Rectal smooth muscle tissue (tissue), 1 donor: ENCODE results near the gene INCA1.

ENCODE experiments used
- H3K27ac ChIP-seq: one replicate; pipeline ENCODE4 v1.7.0; 2013; ENCODE audit warnings: low read depth, low read length, inconsistent platforms
- H3K27me3 ChIP-seq: one replicate; pipeline ENCODE4 v1.7.0; 2013; ENCODE audit warnings: low read length; ENCODE audit not compliant: control insufficient read depth, insufficient read depth
- H3K36me3 ChIP-seq: one replicate; pipeline ENCODE4 v1.7.0; 2013; ENCODE audit warnings: low read length; ENCODE audit not compliant: control insufficient read depth, insufficient read depth
- H3K4me1 ChIP-seq: one replicate; pipeline ENCODE4 v1.7.0; 2013; ENCODE audit warnings: low read length; ENCODE audit not compliant: control insufficient read depth, insufficient read depth
- H3K4me3 ChIP-seq: one replicate; pipeline ENCODE4 v1.7.0; 2013; ENCODE audit warnings: low read length
- H3K9ac ChIP-seq: one replicate; pipeline ENCODE4 v1.7.0; 2013; ENCODE audit warnings: low read length

INCA1 gene

DNA sequence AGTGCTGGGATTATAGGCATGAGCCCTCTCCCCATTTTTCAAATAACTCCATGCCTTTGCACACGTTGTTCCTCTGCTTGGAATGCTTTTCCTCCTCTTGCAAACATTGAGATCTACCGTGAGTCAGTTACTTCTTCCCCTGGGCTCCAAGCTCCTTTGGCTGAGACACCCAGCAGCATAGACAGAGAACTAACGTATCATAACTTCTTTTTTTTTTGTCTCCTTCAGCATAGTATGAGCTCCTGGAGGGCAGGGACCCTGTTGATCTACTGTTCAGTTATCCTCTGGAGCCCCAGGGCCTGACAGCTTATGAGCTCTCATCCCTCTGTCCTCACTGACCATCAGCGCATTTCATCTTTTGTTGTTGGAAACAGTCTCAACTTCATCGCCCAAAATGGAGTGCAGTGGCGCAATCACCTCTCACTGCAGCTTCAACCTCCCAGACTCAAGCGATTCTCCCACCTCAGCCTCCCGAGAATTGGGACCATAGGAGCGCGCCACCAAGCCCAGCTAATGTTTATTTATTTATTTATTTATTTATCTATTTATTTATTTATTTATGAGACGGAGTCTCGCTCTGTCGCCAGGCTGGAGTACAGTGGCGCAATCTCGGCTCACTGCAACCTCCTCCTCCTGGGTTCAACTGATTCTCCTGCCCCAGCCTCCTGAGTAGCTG is 31.9 kb downstream of the INCA1 start:
- Histone ChIP-seq H3K36me3 (peaks cover 6% of the 10 kb centered on the region), H3K4me1 (peaks cover 22% of the 10 kb centered on the region), H3K9ac (no peak overlapping the region), H3K4me3 (no peak overlapping the region), H3K27me3 (no peaks in the 10 kb centered on the region), H3K27ac (no peak overlapping the region)

DNA sequence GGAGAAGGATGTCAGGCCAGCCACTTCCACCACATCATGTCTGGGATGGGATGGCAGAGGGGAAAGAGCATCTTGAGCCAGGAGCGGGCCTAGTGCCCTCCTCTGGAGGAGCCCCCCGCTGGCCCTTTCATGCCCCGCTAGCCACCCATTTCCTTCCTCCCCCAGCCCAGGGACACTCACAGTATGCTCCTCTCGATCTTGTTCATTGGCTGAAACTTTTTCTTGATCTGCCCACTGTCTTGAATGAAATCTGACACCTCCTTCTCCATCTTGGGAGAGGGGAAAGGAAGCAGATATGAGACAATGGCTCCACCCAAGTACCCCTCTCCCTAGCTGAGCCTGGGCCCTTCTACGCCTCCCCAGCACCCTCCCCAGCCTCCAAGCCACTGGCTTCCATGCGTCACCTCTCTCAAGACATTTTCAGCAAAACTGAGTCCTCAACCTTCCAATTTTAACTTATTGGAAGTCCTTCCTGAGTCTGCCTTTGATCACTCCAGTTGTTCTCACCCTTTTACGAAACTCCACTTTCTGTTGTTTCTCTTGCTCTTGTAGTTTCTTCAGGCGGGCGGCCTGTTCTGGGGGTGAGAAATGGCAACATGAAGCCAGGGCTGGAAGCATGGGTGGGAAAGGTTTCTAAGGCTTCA is 36.9 kb downstream of the INCA1 start:
- Histone ChIP-seq H3K4me1 (no peaks in the 10 kb centered on the region), H3K36me3 (peaks cover 14% of the 10 kb centered on the region), H3K27me3 (no peaks in the 10 kb centered on the region), H3K27ac (no peak overlapping the region), H3K4me3 (no peak overlapping the region), H3K9ac (no peak overlapping the region)

DNA sequence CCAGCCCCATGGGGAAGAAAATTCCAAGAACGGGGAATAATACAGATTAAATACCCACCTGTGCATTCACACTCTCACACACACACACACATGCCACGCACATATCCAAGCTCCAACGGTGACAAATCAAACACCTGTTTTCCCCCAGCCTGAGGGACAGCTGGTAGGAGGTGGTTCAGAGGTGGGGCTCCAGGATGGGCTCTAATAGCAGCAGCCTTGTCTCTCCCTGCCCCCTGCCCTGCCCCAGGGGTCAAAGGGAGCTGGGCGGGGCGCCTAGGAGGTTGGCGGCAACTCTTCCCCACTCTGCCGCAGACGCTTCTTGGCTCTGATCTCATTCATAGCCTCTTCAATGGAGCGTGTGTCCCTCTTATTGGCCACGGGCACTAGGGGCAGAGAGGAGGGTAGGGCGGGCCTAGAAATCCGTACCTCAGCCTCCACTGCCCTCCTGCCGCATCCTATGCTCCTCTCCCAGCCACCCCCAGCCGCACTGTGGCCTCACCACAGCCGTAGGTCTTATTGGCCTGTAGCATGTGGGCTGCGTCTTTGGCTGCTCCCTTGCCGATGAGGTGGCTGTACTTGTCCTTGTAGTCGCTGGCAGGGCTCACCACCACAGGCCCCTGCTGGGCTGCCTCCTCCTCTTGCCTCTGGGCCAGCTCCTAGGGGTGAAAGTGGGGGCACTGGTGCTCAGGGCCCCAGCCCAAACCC is 37.9 kb downstream of the INCA1 start:
- H3K4me1 ChIP-seq: no peaks in the 10 kb centered on the region
- no peak overlapping the region for H3K4me3 ChIP-seq
- H3K36me3 ChIP-seq: peaks cover 11% of the 10 kb centered on the region
- H3K27me3 ChIP-seq: no peaks in the 10 kb centered on the region
- H3K9ac ChIP-seq: no peak overlapping the region
- H3K27ac ChIP-seq: no peak overlapping the region

DNA sequence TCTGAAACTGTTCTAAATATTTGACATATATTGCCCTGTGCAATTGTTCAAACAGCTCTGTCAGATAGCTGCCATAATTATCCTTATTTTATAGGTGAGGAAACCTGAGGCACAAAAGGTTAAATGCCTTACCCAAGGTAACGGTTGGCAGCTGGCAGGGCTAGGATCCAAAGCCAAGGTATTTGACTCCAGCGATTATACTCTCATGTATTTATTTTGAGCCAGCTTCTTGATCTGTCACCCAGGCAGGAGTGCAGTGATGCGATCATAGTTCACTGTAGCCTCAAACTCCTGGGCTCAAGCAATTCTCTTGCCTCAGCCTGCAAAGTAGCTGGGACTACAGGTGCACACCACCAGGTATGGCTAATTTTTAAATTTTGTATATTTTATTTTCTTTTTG is 39.2 kb downstream of the INCA1 start:
- no peaks in the 10 kb centered on the region for H3K4me1 ChIP-seq
- peaks cover 11% of the 10 kb centered on the region for H3K36me3 ChIP-seq
- H3K4me3 ChIP-seq: no peak overlapping the region
- H3K9ac ChIP-seq: no peak overlapping the region
- H3K27ac ChIP-seq: no peak overlapping the region
- no peaks in the 10 kb centered on the region for H3K27me3 ChIP-seq

DNA sequence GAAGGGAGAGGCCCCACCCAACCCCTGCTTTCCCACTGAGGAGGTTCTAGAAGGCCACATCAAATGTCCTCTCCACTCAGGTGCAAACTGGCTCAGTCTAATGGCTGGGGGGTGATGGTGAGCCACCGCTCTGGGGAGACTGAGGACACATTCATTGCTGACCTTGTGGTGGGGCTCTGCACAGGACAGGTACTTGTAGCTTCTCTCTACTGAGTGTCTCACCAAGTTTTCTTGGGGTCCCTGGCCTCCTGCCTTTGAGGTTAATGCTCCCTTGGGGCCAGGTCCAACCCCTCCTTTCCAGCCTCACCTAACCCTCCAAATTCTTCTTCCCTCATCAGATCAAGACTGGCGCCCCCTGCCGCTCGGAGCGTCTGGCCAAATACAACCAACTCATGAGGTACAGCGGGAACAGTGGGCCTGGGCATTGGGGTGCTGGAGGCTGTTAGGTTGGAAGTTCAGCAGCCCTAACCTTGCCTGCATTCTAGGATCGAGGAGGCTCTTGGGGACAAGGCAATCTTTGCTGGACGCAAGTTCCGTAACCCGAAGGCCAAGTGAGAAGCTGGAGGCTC is 40.7 kb downstream of the INCA1 start:
- no peak overlapping the region for H3K9ac ChIP-seq
- H3K27me3 ChIP-seq: no peaks in the 10 kb centered on the region
- H3K36me3 ChIP-seq: peaks cover 11% of the 10 kb centered on the region
- no peak overlapping the region for H3K4me3 ChIP-seq
- H3K4me1 ChIP-seq: peaks cover 2% of the 10 kb centered on the region
- H3K27ac ChIP-seq: no peak overlapping the region

DNA sequence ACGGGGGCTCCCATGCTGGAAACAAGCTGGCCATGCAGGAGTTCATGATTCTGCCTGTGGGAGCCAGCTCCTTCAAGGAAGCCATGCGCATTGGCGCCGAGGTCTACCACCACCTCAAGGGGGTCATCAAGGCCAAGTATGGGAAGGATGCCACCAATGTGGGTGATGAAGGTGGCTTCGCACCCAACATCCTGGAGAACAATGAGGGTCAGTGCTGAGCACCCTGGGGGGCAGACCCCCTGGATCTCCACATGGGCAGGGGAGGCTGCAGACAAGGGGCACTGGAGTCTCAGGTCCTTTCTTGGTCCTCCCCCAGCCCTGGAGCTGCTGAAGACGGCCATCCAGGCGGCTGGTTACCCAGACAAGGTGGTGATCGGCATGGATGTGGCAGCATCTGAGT is 42.2 kb downstream of the INCA1 start:
- Histone ChIP-seq H3K36me3 (peaks cover 11% of the 10 kb centered on the region), H3K4me1 (peaks cover 5% of the 10 kb centered on the region), H3K27me3 (no peaks in the 10 kb centered on the region), H3K27ac (no peak overlapping the region), H3K4me3 (no peak overlapping the region), H3K9ac (no peak overlapping the region)

DNA sequence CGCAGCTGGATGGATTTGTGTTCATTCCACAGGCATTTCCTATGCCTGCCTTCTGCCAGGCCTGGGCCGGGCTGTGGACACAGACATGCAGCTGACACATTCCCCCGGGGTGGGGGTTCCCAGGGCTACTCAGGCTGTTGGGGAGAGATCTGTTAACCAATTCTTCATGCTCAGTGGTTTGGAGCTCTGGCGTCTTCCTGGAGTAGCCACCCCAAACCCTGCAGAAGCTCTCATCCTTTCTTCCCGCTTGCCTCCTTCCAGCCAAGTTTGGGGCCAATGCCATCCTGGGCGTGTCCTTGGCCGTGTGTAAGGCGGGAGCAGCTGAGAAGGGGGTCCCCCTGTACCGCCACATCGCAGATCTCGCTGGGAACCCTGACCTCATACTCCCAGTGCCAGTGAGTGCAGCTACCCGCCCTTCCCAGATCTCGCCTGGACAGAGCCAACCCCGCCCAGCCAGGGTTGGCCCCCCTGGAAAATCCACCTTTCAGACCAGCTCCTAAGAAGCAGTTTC is 43.8 kb downstream of the INCA1 start:
- H3K4me3 ChIP-seq: no peak overlapping the region
- H3K27ac ChIP-seq: no peak overlapping the region
- no peaks in the 10 kb centered on the region for H3K27me3 ChIP-seq
- peaks cover 5% of the 10 kb centered on the region for H3K4me1 ChIP-seq
- H3K9ac ChIP-seq: no peak overlapping the region
- H3K36me3 ChIP-seq: no peaks in the 10 kb centered on the region

DNA sequence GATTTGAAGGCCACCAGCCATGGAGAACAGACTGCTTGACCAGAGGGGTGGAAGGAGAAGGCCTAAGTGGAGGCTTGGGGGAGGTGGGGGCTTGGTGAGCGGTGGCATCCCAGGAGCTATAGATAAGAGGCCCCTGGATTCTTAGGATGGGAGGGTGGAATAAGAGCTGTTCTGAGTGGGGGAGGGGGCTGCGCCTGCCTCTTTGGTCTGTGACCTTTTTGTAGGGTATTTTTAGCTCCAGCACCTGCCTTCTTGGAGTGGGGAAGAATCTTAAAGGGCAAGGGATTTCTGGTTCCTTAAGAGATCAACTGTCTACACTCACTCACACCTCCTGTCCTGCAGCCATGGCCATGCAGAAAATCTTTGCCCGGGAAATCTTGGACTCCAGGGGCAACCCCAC is 45.8 kb downstream of the INCA1 start:
- H3K9ac ChIP-seq: no peak overlapping the region
- H3K4me1 ChIP-seq: peaks cover 7% of the 10 kb centered on the region
- no peaks in the 10 kb centered on the region for H3K27me3 ChIP-seq
- H3K27ac ChIP-seq: no peak overlapping the region
- H3K4me3 ChIP-seq: no peak overlapping the region
- no peaks in the 10 kb centered on the region for H3K36me3 ChIP-seq

DNA sequence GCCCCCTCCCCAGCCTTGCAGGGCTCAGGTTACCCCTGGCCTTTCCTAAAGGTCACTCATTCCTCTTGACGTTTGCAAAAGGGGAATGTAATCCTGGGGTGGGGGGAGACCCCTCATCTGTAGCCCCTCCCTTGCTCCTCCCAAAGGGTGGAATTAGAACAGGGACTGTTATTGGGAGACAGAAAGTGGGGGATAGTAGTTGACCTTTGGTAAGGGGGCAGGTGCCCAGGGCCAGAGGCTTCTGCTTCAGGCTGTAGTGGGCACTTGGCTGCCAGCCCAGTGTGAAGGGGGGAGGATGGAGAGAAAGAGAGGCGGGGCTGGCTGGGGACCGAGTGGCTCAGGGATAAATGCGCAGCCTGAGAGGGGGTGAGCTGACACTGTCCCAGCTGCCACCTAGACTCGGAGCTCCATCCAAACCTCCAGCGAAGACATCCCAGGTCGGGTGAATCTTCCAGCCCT is 46.5 kb downstream of the INCA1 start, which contains the start of gene ENO3:
ENO3 (plus strand) TSS at position 374 of the 459 bp plus-strand sequence. CDS start 711 bp downstream, outside the sequence.
- H3K4me1 ChIP-seq: peaks cover 14% of the 10 kb centered on the region
- H3K9ac ChIP-seq: peak within 1 kb of the TSS; percentile 81
- H3K36me3 ChIP-seq: peaks cover 4% of the 10 kb centered on the region
- peak within 1 kb of the TSS; percentile 99 for H3K27ac ChIP-seq
- peak within 1 kb of the TSS; percentile 69 for H3K4me3 ChIP-seq
- H3K27me3 ChIP-seq: no peaks in the 10 kb centered on the region

DNA sequence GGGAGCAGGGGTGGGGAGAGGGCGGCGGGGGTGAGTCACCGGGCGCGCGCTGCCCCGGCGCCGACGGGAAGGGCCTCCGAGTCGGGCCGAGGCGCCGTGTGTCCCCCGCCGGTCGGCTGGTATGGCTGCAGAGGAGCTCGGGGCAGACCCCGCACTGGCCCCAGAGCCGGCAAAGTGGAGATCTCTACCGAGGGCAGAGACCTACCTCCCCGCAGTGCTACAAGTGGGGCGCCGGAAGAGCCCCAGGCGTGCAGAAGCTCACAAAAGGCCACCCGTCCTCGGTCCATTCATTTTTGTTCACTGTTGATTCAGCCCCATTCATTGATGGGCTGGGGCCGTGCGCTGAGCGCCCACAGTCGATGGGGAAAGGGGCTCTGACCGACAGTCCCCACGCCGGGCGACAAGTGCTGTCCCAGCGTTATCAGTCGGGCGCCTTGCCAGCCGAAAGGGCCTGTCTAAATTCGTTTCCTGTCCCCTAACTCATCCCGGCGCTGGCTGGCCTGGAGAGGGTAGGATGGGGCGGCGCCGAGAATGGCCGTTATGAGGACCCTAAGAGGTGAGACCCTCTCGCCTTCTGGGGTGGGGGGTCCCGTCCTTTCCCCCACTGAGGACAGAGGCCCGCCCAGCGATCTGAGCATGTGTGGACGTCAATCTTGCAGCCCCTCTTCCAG is 47.1 kb downstream of the INCA1 start:
- Histone ChIP-seq H3K27me3 (no peaks in the 10 kb centered on the region), H3K9ac (peak overlapping the region; percentile 81), H3K4me1 (peaks cover 19% of the 10 kb centered on the region), H3K4me3 (peak overlapping the region; percentile 69), H3K27ac (peak overlapping the region; percentile 99), H3K36me3 (peaks cover 10% of the 10 kb centered on the region)

DNA sequence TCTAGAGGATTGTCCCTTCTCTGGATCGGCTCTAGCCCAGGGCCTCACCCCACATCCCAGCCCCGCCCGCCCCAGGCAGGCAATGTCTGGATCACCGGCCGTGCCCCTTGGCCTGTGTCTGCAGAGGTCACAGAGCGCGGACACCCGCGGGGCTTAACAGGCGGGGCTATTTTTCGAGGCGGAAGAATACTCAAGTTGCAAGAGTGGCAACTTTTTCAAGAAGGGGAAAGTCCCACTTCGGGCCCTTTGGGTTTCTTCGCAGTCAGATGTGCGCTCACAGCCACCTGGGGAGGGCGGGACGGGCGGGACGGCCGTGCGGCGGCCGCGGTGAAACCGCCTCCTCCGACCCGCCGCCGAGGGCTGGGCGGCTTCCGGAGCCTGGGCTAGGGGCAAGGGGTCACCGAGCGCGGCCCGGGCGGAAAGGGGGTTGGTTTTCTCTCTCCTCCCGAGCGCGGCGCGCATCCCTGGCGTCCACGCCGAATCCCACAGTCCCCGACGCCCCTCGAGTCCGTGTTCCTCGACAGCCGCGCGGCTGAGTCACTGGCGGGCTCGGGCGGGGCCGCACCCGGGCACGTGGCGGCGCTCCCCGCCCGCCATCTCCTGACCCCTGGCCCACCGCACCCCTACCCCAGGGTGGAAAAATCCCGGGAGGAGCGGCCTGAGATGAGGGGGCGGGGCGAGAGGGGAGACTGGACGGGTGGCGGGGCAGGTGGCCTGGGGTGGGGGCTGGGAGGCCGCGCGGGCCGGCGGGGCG is 47.8 kb downstream of the INCA1 start:
- Histone ChIP-seq H3K4me1 (peaks cover 23% of the 10 kb centered on the region), H3K27ac (peak overlapping the region; percentile 99), H3K36me3 (peaks cover 17% of the 10 kb centered on the region), H3K4me3 (peak overlapping the region; percentile 67), H3K9ac (peak overlapping the region; percentile 46), H3K27me3 (no peaks in the 10 kb centered on the region)
